Measurements from ENCODE around the gene FOXN4.

The FOXN4 gene

GRCh38 chr12:109308534-109309380 is at the start of gene FOXN4:
Gene FOXN4, minus strand, starts transcription at chr12:109309284. Its CDS starts 963 bp downstream, at chr12:109308321.
- POLR2A ChIA-PET = no interaction called here
- no peak for TF ChIP-seq CTCF (IDR thresholded peaks at IDR 0.05; ENCODE audit: control extremely low read depth, extremely low read depth, low read depth, missing control alignments)
- peak; percentile 10 for DNase-seq (ENCODE audit: extremely low spot score)
- CTCF ChIA-PET = no interaction called here

- peak; percentile 49 for DNase-seq (ENCODE audit: extremely low spot score)
- no peak for TF ChIP-seq CTCF (IDR thresholded peaks at IDR 0.05; ENCODE audit: control extremely low read depth, extremely low read depth, low read depth, missing control alignments)
- ChIA-PET CTCF (no interaction called here), POLR2A (no interaction called here)
These were observed 49.2 kb upstream of the FOXN4 start for GRCh38 chr12:109358154-109358869.

GRCh38 chr12:109357032-109357431 is 47.9 kb upstream of the FOXN4 start:
- ChIA-PET POLR2A (no interaction called here), CTCF (no interaction called here)
- DNase-seq (ENCODE audit: extremely low spot score) = no peak
- TF ChIP-seq CTCF (IDR thresholded peaks at IDR 0.05; ENCODE audit: control extremely low read depth, extremely low read depth, low read depth, missing control alignments) = no peak

- no peak for TF ChIP-seq CTCF (IDR thresholded peaks at IDR 0.05; ENCODE audit: control extremely low read depth, extremely low read depth, low read depth, missing control alignments)
- ChIA-PET POLR2A (no interaction called here), CTCF (interaction anchor here (0.9 to 1.3 kb wide), 2 partner anchors 9 to 30 kb away, joined by 3 read pairs; partner anchors contain the start of gene MYO1H)
- DNase-seq (ENCODE audit: extremely low spot score) = no peak
These were observed 47.5 kb upstream of the FOXN4 start for GRCh38 chr12:109356577-109356976.

GRCh38 chr12:109352184-109352583 is 43.1 kb upstream of the FOXN4 start:
- CTCF ChIA-PET = no interaction called here
- POLR2A ChIA-PET = no interaction called here
- no peak for DNase-seq (ENCODE audit: extremely low spot score)
- TF ChIP-seq CTCF (IDR thresholded peaks at IDR 0.05; ENCODE audit: control extremely low read depth, extremely low read depth, low read depth, missing control alignments) = no peak

- CTCF ChIA-PET = interaction anchor here (0.9 to 1.2 kb wide), 3 partner anchors 9 to 30 kb away, joined by 3 to 5 read pairs (median 3); no protein-coding TSS in a partner anchor
- no peak for DNase-seq (ENCODE audit: extremely low spot score)
- TF ChIP-seq CTCF (IDR thresholded peaks at IDR 0.05; ENCODE audit: control extremely low read depth, extremely low read depth, low read depth, missing control alignments) = no peak
- POLR2A ChIA-PET = no interaction called here
These were observed 38.5 kb upstream of the FOXN4 start, which contains the start of gene MYO1H for GRCh38 chr12:109347589-109347988. Gene MYO1H, plus strand, starts transcription at chr12:109347900. Its CDS starts 61 bp downstream, at chr12:109347961.
